HG03378 (cell line): ENCODE data around the gene PCCA.

Experiments used
- ATAC-seq: cut with Tn5 transposase; IDR thresholded peaks from one replicate; pipeline ENCODE4 v1.9.1; 2021; ENCODE audit warnings: mild to moderate bottlenecking, moderate library complexity; ENCODE audit not compliant: unreplicated experiment

The PCCA gene

GRCh38 chr13:100495455-100495854 lies 406.6 kb downstream of the PCCA start:
- no peak for ATAC-seq

- no peak for ATAC-seq
These were observed 408.5 kb downstream of the PCCA start for GRCh38 chr13:100497389-100497788.

- no peak for ATAC-seq
These were observed 413.6 kb downstream of the PCCA start for GRCh38 chr13:100502446-100502845.

- ATAC-seq: no peak
These were observed 414.7 kb downstream of the PCCA start for GRCh38 chr13:100503622-100504021.

GRCh38 chr13:100506154-100506553 lies 417.3 kb downstream of the PCCA start:
- no peak for ATAC-seq

- no peak for ATAC-seq
These were observed 417.9 kb downstream of the PCCA start for GRCh38 chr13:100506600-100507422.

- no peak for ATAC-seq
These were observed 419.6 kb downstream of the PCCA start for GRCh38 chr13:100508455-100508854.

- no peak for ATAC-seq
These were observed 420.1 kb downstream of the PCCA start for GRCh38 chr13:100508996-100509395.

GRCh38 chr13:100510208-100510957 lies 421.5 kb downstream of the PCCA start:
- ATAC-seq: no peak

GRCh38 chr13:100511466-100511865 lies 422.6 kb downstream of the PCCA start:
- no peak for ATAC-seq

GRCh38 chr13:100512422-100512821 lies 423.5 kb downstream of the PCCA start:
- no peak for ATAC-seq

GRCh38 chr13:100513171-100513570 lies 424.3 kb downstream of the PCCA start:
- no peak for ATAC-seq

- no peak for ATAC-seq
These were observed 425.2 kb downstream of the PCCA start for GRCh38 chr13:100513987-100514670.

- peak; percentile 93 for ATAC-seq
These were observed 426.0 kb downstream of the PCCA start for GRCh38 chr13:100514788-100515409.

GRCh38 chr13:100515410-100515800 lies 426.5 kb downstream of the PCCA start:
- no peak for ATAC-seq

GRCh38 chr13:100517135-100517534 lies 428.2 kb downstream of the PCCA start:
- no peak for ATAC-seq

GRCh38 chr13:100517728-100518127 lies 428.8 kb downstream of the PCCA start:
- ATAC-seq: no peak

- no peak for ATAC-seq
These were observed 429.6 kb downstream of the PCCA start for GRCh38 chr13:100518394-100519062.

- ATAC-seq: no peak
These were observed 430.7 kb downstream of the PCCA start for GRCh38 chr13:100519626-100520025.
